GM18870 (cell line): ENCODE measurements around the gene SCUBE1.
"Not testable (repeated sequence)": the region's sequence is repeated elsewhere in the genome, so short reads cannot be mapped to it uniquely, and the experiment has no call there.

Source experiments
- ATAC-seq: cut with Tn5 transposase; IDR thresholded peaks from one replicate; pipeline ENCODE4 v1.9.1; 2021; ENCODE audit warnings: moderate library complexity; ENCODE audit not compliant: unreplicated experiment

Gene SCUBE1

GRCh38 chr22:43360576-43360975 lies 17.4 kb upstream of the SCUBE1 start:
- ATAC-seq, result no peak

GRCh38 chr22:43356881-43357280 lies 13.7 kb upstream of the SCUBE1 start:
- no peak for ATAC-seq

- not testable (repeated sequence) for ATAC-seq
Measured at GRCh38 chr22:43355688-43356087, 12.5 kb upstream of the SCUBE1 start.

GRCh38 chr22:43351966-43352345 lies 8.8 kb upstream of the SCUBE1 start:
- no peak for ATAC-seq

- ATAC-seq, result no peak
Measured at GRCh38 chr22:43349636-43350035, 6.5 kb upstream of the SCUBE1 start.

- no peak for ATAC-seq
Measured at GRCh38 chr22:43346521-43346929, 3.4 kb upstream of the SCUBE1 start.

- no peak for ATAC-seq
Measured at GRCh38 chr22:43345761-43346301, 2.7 kb upstream of the SCUBE1 start.

- ATAC-seq, result no peak
Measured at GRCh38 chr22:43345356-43345755, 2.2 kb upstream of the SCUBE1 start.

GRCh38 chr22:43344520-43344787 lies 1.3 kb upstream of the SCUBE1 start:
- ATAC-seq, result no peak

- ATAC-seq, result no peak
Measured at GRCh38 chr22:43343670-43344519, 723 bp upstream of the SCUBE1 start.

GRCh38 chr22:43342347-43343261 lies 568 bp downstream of the SCUBE1 start:
- no peak for ATAC-seq

GRCh38 chr22:43341565-43341964 lies 1.6 kb downstream of the SCUBE1 start:
- ATAC-seq, result no peak

GRCh38 chr22:43338766-43339345 lies 4.3 kb downstream of the SCUBE1 start:
- ATAC-seq, result no peak

- no peak for ATAC-seq
Measured at GRCh38 chr22:43337946-43338345, 5.2 kb downstream of the SCUBE1 start.

- ATAC-seq, result no peak
Measured at GRCh38 chr22:43337385-43337784, 5.8 kb downstream of the SCUBE1 start.

- ATAC-seq, result no peak
Measured at GRCh38 chr22:43334378-43334777, 8.8 kb downstream of the SCUBE1 start.

- no peak for ATAC-seq
Measured at GRCh38 chr22:43333978-43334377, 9.2 kb downstream of the SCUBE1 start.

GRCh38 chr22:43333156-43333555 lies 10.0 kb downstream of the SCUBE1 start:
- ATAC-seq, result no peak

GRCh38 chr22:43331698-43332097 lies 11.5 kb downstream of the SCUBE1 start:
- ATAC-seq, result no peak

GRCh38 chr22:43331069-43331451 lies 12.1 kb downstream of the SCUBE1 start:
- no peak for ATAC-seq
